ENCODE measurements around the gene SESN2.

SESN2 gene

GRCh38 chr1:28273216-28273860, 14.0 kb downstream of the SESN2 start:
- Histone ChIP-seq H3K9me2 (replicated peaks; ENCODE audit: low read depth, low read length) (no peaks in the 10 kb centered on the region), H3K4me2 (ENCODE audit: low read depth, low read length, poor library complexity, severe bottlenecking) (no peak overlapping the region), H2AFZ (ENCODE audit: low read length) (no peak overlapping the region), H3K27me3 (ENCODE audit: insufficient read depth, low read length, poor library complexity, severe bottlenecking) (no peaks in the 10 kb centered on the region), H3F3A (ENCODE audit: low read depth) (no peaks in the 10 kb centered on the region), H3K36me3 (ENCODE audit: insufficient read depth, low read length) (peaks cover 20% of the 10 kb centered on the region; the same call in 1 of the 2 replicates), H3K4me3 (ENCODE audit: low read length, poor library complexity, severe bottlenecking) (no peak overlapping the region), H4K20me1 (ENCODE audit: insufficient read depth, low read length, poor library complexity, severe bottlenecking) (no peaks in the 10 kb centered on the region), H3K9ac (ENCODE audit: low read depth, low read length, poor library complexity, severe bottlenecking) (no peak overlapping the region), H3K9me3 (ENCODE audit: insufficient read depth, low read depth, low read length) (no peaks in the 10 kb centered on the region), H3K79me2 (ENCODE audit: insufficient read depth, low read length) (no peaks in the 10 kb centered on the region), H3K4me1 (ENCODE audit: insufficient read depth, low read length, poor library complexity, severe bottlenecking) (no peaks in the 10 kb centered on the region)
- TF ChIP-seq CTCF (conservative IDR thresholded peaks at IDR 0.05; ENCODE audit: low read length) (no peak), EZH2phosphoT487 (IDR thresholded peaks at IDR 0.05; ENCODE audit: borderline replicate concordance) (no peak)

- Histone ChIP-seq H3K36me3 (ENCODE audit: insufficient read depth, low read length) (peaks cover 26% of the 10 kb centered on the region; the same call in 1 of the 2 replicates), H3K9me3 (ENCODE audit: insufficient read depth, low read depth, low read length) (no peaks in the 10 kb centered on the region), H2AFZ (ENCODE audit: low read length) (no peak overlapping the region), H3K4me3 (ENCODE audit: low read length, poor library complexity, severe bottlenecking) (no peak overlapping the region), H3K79me2 (ENCODE audit: insufficient read depth, low read length) (no peaks in the 10 kb centered on the region), H3F3A (ENCODE audit: low read depth) (no peaks in the 10 kb centered on the region), H3K9ac (ENCODE audit: low read depth, low read length, poor library complexity, severe bottlenecking) (no peak overlapping the region), H4K20me1 (ENCODE audit: insufficient read depth, low read length, poor library complexity, severe bottlenecking) (no peaks in the 10 kb centered on the region), H3K4me2 (ENCODE audit: low read depth, low read length, poor library complexity, severe bottlenecking) (no peak overlapping the region), H3K27me3 (ENCODE audit: insufficient read depth, low read length, poor library complexity, severe bottlenecking) (no peaks in the 10 kb centered on the region), H3K4me1 (ENCODE audit: insufficient read depth, low read length, poor library complexity, severe bottlenecking) (no peaks in the 10 kb centered on the region), H3K9me2 (replicated peaks; ENCODE audit: low read depth, low read length) (no peaks in the 10 kb centered on the region)
- no peak for TF ChIP-seq EZH2phosphoT487 (IDR thresholded peaks at IDR 0.05; ENCODE audit: borderline replicate concordance)
- no peak for TF ChIP-seq CTCF (conservative IDR thresholded peaks at IDR 0.05; ENCODE audit: low read length)
Observed at GRCh38 chr1:28278763-28279162, 19.4 kb downstream of the SESN2 start.

GRCh38 chr1:28279721-28280120, 20.4 kb downstream of the SESN2 start:
- Histone ChIP-seq H3K27me3 (ENCODE audit: insufficient read depth, low read length, poor library complexity, severe bottlenecking) (no peaks in the 10 kb centered on the region), H3K4me2 (ENCODE audit: low read depth, low read length, poor library complexity, severe bottlenecking) (no peak overlapping the region), H3K9me3 (ENCODE audit: insufficient read depth, low read depth, low read length) (no peaks in the 10 kb centered on the region), H4K20me1 (ENCODE audit: insufficient read depth, low read length, poor library complexity, severe bottlenecking) (no peaks in the 10 kb centered on the region), H3K9me2 (replicated peaks; ENCODE audit: low read depth, low read length) (no peaks in the 10 kb centered on the region), H3F3A (ENCODE audit: low read depth) (no peaks in the 10 kb centered on the region), H3K36me3 (ENCODE audit: insufficient read depth, low read length) (peaks cover 20% of the 10 kb centered on the region; the same call in 1 of the 2 replicates), H3K4me1 (ENCODE audit: insufficient read depth, low read length, poor library complexity, severe bottlenecking) (no peaks in the 10 kb centered on the region), H3K79me2 (ENCODE audit: insufficient read depth, low read length) (no peaks in the 10 kb centered on the region), H2AFZ (ENCODE audit: low read length) (no peak overlapping the region), H3K9ac (ENCODE audit: low read depth, low read length, poor library complexity, severe bottlenecking) (no peak overlapping the region), H3K4me3 (ENCODE audit: low read length, poor library complexity, severe bottlenecking) (no peak overlapping the region)
- no peak for TF ChIP-seq EZH2phosphoT487 (IDR thresholded peaks at IDR 0.05; ENCODE audit: borderline replicate concordance)
- TF ChIP-seq CTCF (conservative IDR thresholded peaks at IDR 0.05; ENCODE audit: low read length), result no peak
